ENCODE results near the gene FBXO30. TPM values are rescaled to one million over a fixed set of nuclear protein-coding genes. Genes with fewer than 3 reads are reported as not detected.

FBXO30 gene
- total RNA-seq, 1 experiment from 2014 or later = 12.2 TPM

DNA sequence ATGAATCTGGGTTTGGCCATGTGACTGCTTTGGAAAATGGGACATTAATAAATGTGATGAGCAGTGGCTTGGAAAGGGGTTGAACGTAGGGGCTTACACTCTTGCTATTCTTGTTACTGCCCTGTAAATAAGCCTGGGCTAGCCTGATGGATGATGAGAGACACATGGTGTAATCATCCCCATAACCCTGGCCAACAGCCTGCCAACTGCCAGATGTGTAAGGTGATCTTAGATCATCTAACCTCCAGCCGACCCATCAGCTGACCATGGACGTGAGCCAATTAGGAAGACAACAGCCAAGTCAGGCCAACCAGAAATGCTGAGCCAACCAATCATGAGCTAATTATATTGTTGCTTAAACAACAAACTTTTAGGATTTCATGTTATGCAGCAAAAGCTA, 25.2 kb downstream of the FBXO30 start:
- no peak overlapping the region for H3K4me3 ChIP-seq (ENCODE audit: low read depth, low read length, poor library complexity, severe bottlenecking)
- H3K27ac ChIP-seq (ENCODE audit: low read depth, low read length, poor library complexity, severe bottlenecking) = no peak overlapping the region
- no peak for DNase-seq (ENCODE audit: low spot score)
- peaks cover 3% of the 10 kb centered on the region for H3K36me3 ChIP-seq (ENCODE audit: insufficient read depth, low read length, poor library complexity, severe bottlenecking)
- intact Hi-C loops (cut with micrococcal nuclease; ENCODE audit: unreplicated experiment) = no loop called here
- CTCF ChIA-PET = no interaction called here
- TF ChIP-seq, protein P1, sequence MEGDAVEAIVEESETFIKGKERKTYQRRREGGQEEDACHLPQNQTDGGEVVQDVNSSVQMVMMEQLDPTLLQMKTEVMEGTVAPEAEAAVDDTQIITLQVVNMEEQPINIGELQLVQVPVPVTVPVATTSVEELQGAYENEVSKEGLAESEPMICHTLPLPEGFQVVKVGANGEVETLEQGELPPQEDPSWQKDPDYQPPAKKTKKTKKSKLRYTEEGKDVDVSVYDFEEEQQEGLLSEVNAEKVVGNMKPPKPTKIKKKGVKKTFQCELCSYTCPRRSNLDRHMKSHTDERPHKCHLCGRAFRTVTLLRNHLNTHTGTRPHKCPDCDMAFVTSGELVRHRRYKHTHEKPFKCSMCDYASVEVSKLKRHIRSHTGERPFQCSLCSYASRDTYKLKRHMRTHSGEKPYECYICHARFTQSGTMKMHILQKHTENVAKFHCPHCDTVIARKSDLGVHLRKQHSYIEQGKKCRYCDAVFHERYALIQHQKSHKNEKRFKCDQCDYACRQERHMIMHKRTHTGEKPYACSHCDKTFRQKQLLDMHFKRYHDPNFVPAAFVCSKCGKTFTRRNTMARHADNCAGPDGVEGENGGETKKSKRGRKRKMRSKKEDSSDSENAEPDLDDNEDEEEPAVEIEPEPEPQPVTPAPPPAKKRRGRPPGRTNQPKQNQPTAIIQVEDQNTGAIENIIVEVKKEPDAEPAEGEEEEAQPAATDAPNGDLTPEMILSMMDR (conservative IDR thresholded peaks at IDR 0.05; ENCODE audit: low read depth, low read length) = no peak
- no peak for TF ChIP-seq EZH2 (IDR thresholded peaks at IDR 0.05; ENCODE audit: borderline replicate concordance, low read depth, low read length, poor library complexity, severe bottlenecking)
- no peaks in the 10 kb centered on the region for H3K27me3 ChIP-seq (replicated peaks; ENCODE audit: insufficient read depth, low read depth, low read length, poor library complexity)
- H3K4me1 ChIP-seq (ENCODE audit: insufficient read depth, low read length, poor library complexity, severe bottlenecking) = peaks cover under 1% of the 10 kb centered on the region
- no TSS peak for BruUV-seq (replicated peaks)
- POLR2A ChIA-PET (ENCODE audit: low non-redundant PET) = no interaction called here
- H3K9me3 ChIP-seq (ENCODE audit: low read depth, low read length, poor library complexity, severe bottlenecking) = peaks cover 8% of the 10 kb centered on the region

DNA sequence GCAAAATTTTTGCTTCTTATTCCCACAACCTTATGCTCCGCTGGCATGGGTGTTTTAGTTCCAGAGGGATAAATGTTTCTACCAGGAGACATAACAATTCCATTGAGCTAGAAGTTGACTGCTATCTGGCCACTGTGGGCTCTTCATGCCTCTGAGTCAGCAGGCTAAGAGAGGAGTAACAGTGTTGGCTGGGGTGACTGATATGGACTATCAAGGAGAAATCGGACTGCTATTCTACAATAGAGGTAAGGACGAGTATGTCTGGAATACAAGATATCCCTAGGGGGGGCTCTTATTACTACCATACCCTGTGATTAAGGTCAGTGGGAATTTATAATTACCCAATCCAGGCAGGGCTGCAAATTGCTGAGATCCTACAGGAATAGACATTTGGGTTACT, 26.9 kb downstream of the FBXO30 start:
- Histone ChIP-seq H3K36me3 (ENCODE audit: insufficient read depth, low read length, poor library complexity, severe bottlenecking) (peaks cover 2% of the 10 kb centered on the region), H3K4me3 (ENCODE audit: low read depth, low read length, poor library complexity, severe bottlenecking) (no peak overlapping the region), H3K27ac (ENCODE audit: low read depth, low read length, poor library complexity, severe bottlenecking) (no peak overlapping the region), H3K27me3 (replicated peaks; ENCODE audit: insufficient read depth, low read depth, low read length, poor library complexity) (no peaks in the 10 kb centered on the region), H3K4me1 (ENCODE audit: insufficient read depth, low read length, poor library complexity, severe bottlenecking) (peaks cover 11% of the 10 kb centered on the region), H3K9me3 (ENCODE audit: low read depth, low read length, poor library complexity, severe bottlenecking) (peaks cover 8% of the 10 kb centered on the region)
- ChIA-PET POLR2A (ENCODE audit: low non-redundant PET) (no interaction called here), CTCF (no interaction called here)
- no peak for TF ChIP-seq EZH2 (IDR thresholded peaks at IDR 0.05; ENCODE audit: borderline replicate concordance, low read depth, low read length, poor library complexity, severe bottlenecking)
- TF ChIP-seq, protein P1 (conservative IDR thresholded peaks at IDR 0.05; ENCODE audit: low read depth, low read length) = no peak
- intact Hi-C loops (cut with micrococcal nuclease; ENCODE audit: unreplicated experiment) = no loop called here
- no peak for DNase-seq (ENCODE audit: low spot score)
- BruUV-seq (replicated peaks) = no TSS peak

DNA sequence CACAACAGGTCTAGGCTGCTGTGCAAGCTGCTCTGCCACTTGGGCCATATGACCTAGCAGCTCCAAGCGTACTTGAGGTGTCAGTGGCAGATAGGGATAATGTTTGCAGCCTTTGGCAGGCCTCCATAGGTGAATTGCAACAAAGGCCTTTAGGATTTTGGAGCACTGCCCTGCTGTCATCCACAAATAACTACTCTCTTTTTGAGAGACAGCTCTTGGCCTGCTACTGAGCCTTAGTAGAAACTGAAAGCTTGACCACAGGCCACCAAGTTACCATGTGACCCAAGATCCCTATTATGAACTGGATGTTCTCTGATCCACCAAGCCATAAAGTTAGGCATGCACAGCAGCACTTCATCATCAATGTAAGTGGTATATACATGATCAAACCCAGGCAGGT, 29.9 kb downstream of the FBXO30 start:
- ChIA-PET POLR2A (ENCODE audit: low non-redundant PET) (no interaction called here), CTCF (no interaction called here)
- Histone ChIP-seq H3K4me3 (ENCODE audit: low read depth, low read length, poor library complexity, severe bottlenecking) (no peak overlapping the region), H3K9me3 (ENCODE audit: low read depth, low read length, poor library complexity, severe bottlenecking) (peaks cover 9% of the 10 kb centered on the region), H3K4me1 (ENCODE audit: insufficient read depth, low read length, poor library complexity, severe bottlenecking) (peaks cover 11% of the 10 kb centered on the region), H3K27ac (ENCODE audit: low read depth, low read length, poor library complexity, severe bottlenecking) (no peak overlapping the region), H3K36me3 (ENCODE audit: insufficient read depth, low read length, poor library complexity, severe bottlenecking) (no peaks in the 10 kb centered on the region), H3K27me3 (replicated peaks; ENCODE audit: insufficient read depth, low read depth, low read length, poor library complexity) (no peaks in the 10 kb centered on the region)
- intact Hi-C loops (cut with micrococcal nuclease; ENCODE audit: unreplicated experiment) = no loop called here
- no peak for DNase-seq (ENCODE audit: low spot score)
- TF ChIP-seq, protein P1 (conservative IDR thresholded peaks at IDR 0.05; ENCODE audit: low read depth, low read length) = no peak
- no peak for TF ChIP-seq EZH2 (IDR thresholded peaks at IDR 0.05; ENCODE audit: borderline replicate concordance, low read depth, low read length, poor library complexity, severe bottlenecking)
- BruUV-seq (replicated peaks) = no TSS peak

Data from A673 (cell line).